Measurements from ENCODE around the gene CDHR1.

The CDHR1 gene

DNA sequence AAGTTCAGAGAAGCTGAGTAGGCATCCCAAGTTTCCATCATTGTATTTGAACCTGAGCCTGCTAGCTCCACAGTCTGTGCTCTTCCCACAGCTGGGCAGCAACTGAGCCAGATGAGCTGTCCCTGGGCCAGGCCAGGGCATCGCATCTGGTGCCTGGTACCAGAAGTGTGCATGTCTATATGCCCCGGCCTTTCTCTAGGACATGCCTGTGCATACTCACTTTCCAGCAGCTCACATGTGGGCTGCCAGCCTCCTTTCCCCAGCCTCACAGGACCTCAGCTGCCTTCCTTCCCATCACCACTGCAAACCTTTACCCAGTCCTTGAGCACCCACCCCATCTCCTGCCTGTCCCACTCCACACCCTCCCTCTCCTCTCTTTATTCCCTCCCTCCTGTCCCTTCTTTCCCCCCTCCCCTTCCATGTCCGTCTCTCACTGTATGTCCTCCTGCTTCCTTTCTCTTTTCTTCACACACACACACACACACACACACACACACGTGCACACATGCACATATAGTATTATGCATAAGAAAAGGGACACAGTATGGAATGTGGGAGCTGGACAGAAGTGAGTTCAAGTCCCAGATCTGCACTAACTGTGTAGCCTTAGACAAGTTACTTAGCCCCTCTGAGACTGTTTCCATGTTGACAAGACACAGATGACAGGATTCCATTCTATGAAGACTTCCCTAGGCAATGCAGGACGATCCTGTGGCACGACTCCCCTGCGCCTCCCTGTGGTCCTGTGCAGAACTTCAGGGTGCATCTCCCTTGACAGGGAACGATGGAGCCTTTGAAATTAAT lies 10.9 kb downstream of the CDHR1 start:
- peak; percentile 90 for ATAC-seq
- no peak for TF ChIP-seq ZNF565 (CRISPR knock-in tag; conservative IDR thresholded peaks at IDR 0.05; ENCODE audit: low read depth)
- TF ChIP-seq ZNF70 (CRISPR knock-in tag; IDR thresholded peaks at IDR 0.05), result no peak
- no peak for TF ChIP-seq TOX (CRISPR knock-in tag; IDR thresholded peaks at IDR 0.05; ENCODE audit: borderline replicate concordance)
- TF ChIP-seq, protein P1, sequence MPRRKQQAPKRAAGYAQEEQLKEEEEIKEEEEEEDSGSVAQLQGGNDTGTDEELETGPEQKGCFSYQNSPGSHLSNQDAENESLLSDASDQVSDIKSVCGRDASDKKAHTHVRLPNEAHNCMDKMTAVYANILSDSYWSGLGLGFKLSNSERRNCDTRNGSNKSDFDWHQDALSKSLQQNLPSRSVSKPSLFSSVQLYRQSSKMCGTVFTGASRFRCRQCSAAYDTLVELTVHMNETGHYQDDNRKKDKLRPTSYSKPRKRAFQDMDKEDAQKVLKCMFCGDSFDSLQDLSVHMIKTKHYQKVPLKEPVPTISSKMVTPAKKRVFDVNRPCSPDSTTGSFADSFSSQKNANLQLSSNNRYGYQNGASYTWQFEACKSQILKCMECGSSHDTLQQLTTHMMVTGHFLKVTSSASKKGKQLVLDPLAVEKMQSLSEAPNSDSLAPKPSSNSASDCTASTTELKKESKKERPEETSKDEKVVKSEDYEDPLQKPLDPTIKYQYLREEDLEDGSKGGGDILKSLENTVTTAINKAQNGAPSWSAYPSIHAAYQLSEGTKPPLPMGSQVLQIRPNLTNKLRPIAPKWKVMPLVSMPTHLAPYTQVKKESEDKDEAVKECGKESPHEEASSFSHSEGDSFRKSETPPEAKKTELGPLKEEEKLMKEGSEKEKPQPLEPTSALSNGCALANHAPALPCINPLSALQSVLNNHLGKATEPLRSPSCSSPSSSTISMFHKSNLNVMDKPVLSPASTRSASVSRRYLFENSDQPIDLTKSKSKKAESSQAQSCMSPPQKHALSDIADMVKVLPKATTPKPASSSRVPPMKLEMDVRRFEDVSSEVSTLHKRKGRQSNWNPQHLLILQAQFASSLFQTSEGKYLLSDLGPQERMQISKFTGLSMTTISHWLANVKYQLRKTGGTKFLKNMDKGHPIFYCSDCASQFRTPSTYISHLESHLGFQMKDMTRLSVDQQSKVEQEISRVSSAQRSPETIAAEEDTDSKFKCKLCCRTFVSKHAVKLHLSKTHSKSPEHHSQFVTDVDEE (CRISPR knock-in tag; IDR thresholded peaks at IDR 0.05), result no peak
- no peak for TF ChIP-seq RARB (CRISPR knock-in tag; IDR thresholded peaks at IDR 0.05)
- TF ChIP-seq, protein P2, sequence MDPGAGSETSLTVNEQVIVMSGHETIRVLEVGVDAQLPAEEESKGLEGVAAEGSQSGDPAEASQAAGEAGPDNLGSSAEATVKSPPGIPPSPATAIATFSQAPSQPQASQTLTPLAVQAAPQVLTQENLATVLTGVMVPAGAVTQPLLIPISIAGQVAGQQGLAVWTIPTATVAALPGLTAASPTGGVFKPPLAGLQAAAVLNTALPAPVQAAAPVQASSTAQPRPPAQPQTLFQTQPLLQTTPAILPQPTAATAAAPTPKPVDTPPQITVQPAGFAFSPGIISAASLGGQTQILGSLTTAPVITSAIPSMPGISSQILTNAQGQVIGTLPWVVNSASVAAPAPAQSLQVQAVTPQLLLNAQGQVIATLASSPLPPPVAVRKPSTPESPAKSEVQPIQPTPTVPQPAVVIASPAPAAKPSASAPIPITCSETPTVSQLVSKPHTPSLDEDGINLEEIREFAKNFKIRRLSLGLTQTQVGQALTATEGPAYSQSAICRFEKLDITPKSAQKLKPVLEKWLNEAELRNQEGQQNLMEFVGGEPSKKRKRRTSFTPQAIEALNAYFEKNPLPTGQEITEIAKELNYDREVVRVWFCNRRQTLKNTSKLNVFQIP (CRISPR knock-in tag; IDR thresholded peaks at IDR 0.05; ENCODE audit: borderline replicate concordance, low read depth), result no peak
- TF ChIP-seq ZNF8 (CRISPR knock-in tag; IDR thresholded peaks at IDR 0.05), result no peak
- TF ChIP-seq PPARA (CRISPR knock-in tag; IDR thresholded peaks at IDR 0.05; ENCODE audit: borderline replicate concordance), result no peak
- TF ChIP-seq ZC3H10 (CRISPR knock-in tag; IDR thresholded peaks at IDR 0.05), result no peak
- TF ChIP-seq CSDC2 (CRISPR knock-in tag; IDR thresholded peaks at IDR 0.05), result no peak
- no peak for TF ChIP-seq GLIS3 (CRISPR knock-in tag; IDR thresholded peaks at IDR 0.05)
- TF ChIP-seq, protein P3, sequence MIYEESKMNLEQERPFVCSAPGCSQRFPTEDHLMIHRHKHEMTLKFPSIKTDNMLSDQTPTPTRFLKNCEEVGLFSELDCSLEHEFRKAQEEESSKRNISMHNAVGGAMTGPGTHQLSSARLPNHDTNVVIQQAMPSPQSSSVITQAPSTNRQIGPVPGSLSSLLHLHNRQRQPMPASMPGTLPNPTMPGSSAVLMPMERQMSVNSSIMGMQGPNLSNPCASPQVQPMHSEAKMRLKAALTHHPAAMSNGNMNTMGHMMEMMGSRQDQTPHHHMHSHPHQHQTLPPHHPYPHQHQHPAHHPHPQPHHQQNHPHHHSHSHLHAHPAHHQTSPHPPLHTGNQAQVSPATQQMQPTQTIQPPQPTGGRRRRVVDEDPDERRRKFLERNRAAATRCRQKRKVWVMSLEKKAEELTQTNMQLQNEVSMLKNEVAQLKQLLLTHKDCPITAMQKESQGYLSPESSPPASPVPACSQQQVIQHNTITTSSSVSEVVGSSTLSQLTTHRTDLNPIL (CRISPR knock-in tag; IDR thresholded peaks at IDR 0.05; ENCODE audit: low read depth), result no peak
- TF ChIP-seq, protein P4, sequence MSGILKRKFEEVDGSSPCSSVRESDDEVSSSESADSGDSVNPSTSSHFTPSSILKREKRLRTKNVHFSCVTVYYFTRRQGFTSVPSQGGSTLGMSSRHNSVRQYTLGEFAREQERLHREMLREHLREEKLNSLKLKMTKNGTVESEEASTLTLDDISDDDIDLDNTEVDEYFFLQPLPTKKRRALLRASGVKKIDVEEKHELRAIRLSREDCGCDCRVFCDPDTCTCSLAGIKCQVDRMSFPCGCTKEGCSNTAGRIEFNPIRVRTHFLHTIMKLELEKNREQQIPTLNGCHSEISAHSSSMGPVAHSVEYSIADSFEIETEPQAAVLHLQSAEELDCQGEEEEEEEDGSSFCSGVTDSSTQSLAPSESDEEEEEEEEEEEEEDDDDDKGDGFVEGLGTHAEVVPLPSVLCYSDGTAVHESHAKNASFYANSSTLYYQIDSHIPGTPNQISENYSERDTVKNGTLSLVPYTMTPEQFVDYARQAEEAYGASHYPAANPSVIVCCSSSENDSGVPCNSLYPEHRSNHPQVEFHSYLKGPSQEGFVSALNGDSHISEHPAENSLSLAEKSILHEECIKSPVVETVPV (CRISPR knock-in tag; IDR thresholded peaks at IDR 0.05), result no peak
- no peak for TF ChIP-seq ISL1 (CRISPR knock-in tag; IDR thresholded peaks at IDR 0.05)
- TF ChIP-seq, protein P5, sequence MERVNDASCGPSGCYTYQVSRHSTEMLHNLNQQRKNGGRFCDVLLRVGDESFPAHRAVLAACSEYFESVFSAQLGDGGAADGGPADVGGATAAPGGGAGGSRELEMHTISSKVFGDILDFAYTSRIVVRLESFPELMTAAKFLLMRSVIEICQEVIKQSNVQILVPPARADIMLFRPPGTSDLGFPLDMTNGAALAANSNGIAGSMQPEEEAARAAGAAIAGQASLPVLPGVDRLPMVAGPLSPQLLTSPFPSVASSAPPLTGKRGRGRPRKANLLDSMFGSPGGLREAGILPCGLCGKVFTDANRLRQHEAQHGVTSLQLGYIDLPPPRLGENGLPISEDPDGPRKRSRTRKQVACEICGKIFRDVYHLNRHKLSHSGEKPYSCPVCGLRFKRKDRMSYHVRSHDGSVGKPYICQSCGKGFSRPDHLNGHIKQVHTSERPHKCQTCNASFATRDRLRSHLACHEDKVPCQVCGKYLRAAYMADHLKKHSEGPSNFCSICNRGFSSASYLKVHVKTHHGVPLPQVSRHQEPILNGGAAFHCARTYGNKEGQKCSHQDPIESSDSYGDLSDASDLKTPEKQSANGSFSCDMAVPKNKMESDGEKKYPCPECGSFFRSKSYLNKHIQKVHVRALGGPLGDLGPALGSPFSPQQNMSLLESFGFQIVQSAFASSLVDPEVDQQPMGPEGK (CRISPR knock-in tag; IDR thresholded peaks at IDR 0.05; ENCODE audit: borderline replicate concordance), result no peak
- TF ChIP-seq SNAI2 (CRISPR knock-in tag; IDR thresholded peaks at IDR 0.05), result no peak
- TF ChIP-seq ARNTL (CRISPR knock-in tag; IDR thresholded peaks at IDR 0.05; ENCODE audit: borderline replicate concordance, low read depth), result no peak
- no peak for TF ChIP-seq ESRRG (CRISPR knock-in tag; IDR thresholded peaks at IDR 0.05)
- no peak for TF ChIP-seq ZFP3 (CRISPR knock-in tag; IDR thresholded peaks at IDR 0.05)
- TF ChIP-seq ZFP30 (CRISPR knock-in tag; IDR thresholded peaks at IDR 0.05), result no peak

DNA sequence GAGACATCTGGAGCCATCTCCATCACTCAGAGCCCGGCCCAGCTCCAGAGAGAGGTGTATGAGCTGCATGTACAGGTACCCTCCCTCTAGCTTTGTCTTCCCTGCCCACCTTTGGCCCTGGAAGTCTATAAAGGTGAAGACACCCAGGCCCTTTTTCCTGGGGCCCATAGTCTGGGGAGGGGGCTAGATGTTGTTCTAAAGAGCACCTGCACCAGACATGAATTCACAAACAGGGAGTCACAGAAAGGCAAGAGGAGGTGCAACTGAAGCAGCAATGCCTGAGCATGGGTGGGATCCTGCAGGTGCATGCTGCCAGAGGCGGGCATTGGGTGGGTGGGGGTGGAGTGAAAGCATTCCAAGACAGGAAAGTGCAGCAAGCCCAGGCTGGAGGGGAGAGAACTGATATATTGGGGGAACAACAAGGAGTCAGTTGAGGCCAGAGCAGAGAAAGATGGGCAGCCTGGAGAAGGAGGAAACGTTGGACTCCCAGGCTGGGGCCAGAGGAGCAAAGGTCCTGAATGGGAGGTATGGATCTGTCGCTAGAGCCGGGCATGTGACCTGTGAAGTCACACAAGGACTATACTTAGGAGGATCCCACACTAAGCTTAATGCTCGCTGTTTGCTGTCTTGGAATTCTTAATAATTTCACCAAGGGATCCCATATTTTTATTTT lies 11.7 kb downstream of the CDHR1 start:
- TF ChIP-seq ZNF565 (CRISPR knock-in tag; conservative IDR thresholded peaks at IDR 0.05; ENCODE audit: low read depth) (no peak), TOX (CRISPR knock-in tag; IDR thresholded peaks at IDR 0.05; ENCODE audit: borderline replicate concordance) (no peak), RARB (CRISPR knock-in tag; IDR thresholded peaks at IDR 0.05) (no peak), CSDC2 (CRISPR knock-in tag; IDR thresholded peaks at IDR 0.05) (no peak), ARNTL (CRISPR knock-in tag; IDR thresholded peaks at IDR 0.05; ENCODE audit: borderline replicate concordance, low read depth) (no peak), PPARA (CRISPR knock-in tag; IDR thresholded peaks at IDR 0.05; ENCODE audit: borderline replicate concordance) (no peak), OSR1 (CRISPR knock-in tag; IDR thresholded peaks at IDR 0.05) (no peak), ZC3H10 (CRISPR knock-in tag; IDR thresholded peaks at IDR 0.05) (no peak), ESRRG (CRISPR knock-in tag; IDR thresholded peaks at IDR 0.05) (no peak), ZNF8 (CRISPR knock-in tag; IDR thresholded peaks at IDR 0.05) (no peak), GLIS3 (CRISPR knock-in tag; IDR thresholded peaks at IDR 0.05) (no peak)
- TF ChIP-seq, protein P3 (CRISPR knock-in tag; IDR thresholded peaks at IDR 0.05; ENCODE audit: low read depth), result no peak
- TF ChIP-seq, protein P5 (CRISPR knock-in tag; IDR thresholded peaks at IDR 0.05; ENCODE audit: borderline replicate concordance), result no peak
- TF ChIP-seq, protein P4 (CRISPR knock-in tag; IDR thresholded peaks at IDR 0.05), result no peak
- ATAC-seq, result no peak

Measured in SK-N-SH treated with all-trans-retinoic acid at 6 μM for 48 hours (cell line).